Activated CD8-positive, alpha-beta T cell treated with anti-CD3 and anti-CD28 coated beads for 36 hours (primary cell): ENCODE measurements around the gene TRPM6. TPM values are rescaled to one million over a fixed set of nuclear protein-coding genes. Genes with fewer than 3 reads are reported as not detected.

ENCODE experiments used
- ATAC-seq: fragments of 200-7000 bp; cut with Tn5 transposase; one replicate; pipeline ENCODE4 v1.10.0; 2021; ENCODE audit warnings: mild to moderate bottlenecking, moderate library complexity
- CTCF ChIA-PET: fragments of 350-600 bp; sonication (Branson Sonifier 250); formaldehyde crosslinking; loops from one replicate; lab custom pipeline; 2021; ENCODE audit warnings: antibody characterized with exemption; lab: Charles Lee
- POLR2A ChIA-PET: fragments of 350-600 bp; sonication (Branson Sonifier 250); formaldehyde crosslinking; loops from one replicate; lab custom pipeline; 2021; ENCODE audit warnings: antibody characterized with exemption; lab: Charles Lee
- DNase-seq: peaks from one replicate; pipeline ENCODE4 v3.0.0-alpha.2; 2020
- H3K27ac Mint-ChIP-seq: one replicate; pipeline ENCODE4 v1.8.0; 2021; ENCODE audit warnings: mild to moderate bottlenecking, mixed read lengths
- H3K27me3 Mint-ChIP-seq: one replicate; pipeline ENCODE4 v1.8.0; 2021; ENCODE audit warnings: mixed read lengths
- H3K36me3 Mint-ChIP-seq: one replicate; pipeline ENCODE4 v1.8.0; 2021; ENCODE audit warnings: low read depth, mixed read lengths
- H3K4me1 Mint-ChIP-seq: one replicate; pipeline ENCODE4 v1.8.0; 2021; ENCODE audit warnings: low read depth, mixed read lengths
- H3K4me3 Mint-ChIP-seq: one replicate; pipeline ENCODE4 v1.8.0; 2021; ENCODE audit warnings: mild to moderate bottlenecking, moderate library complexity, mixed read lengths
- H3K9me3 Mint-ChIP-seq: one replicate; pipeline ENCODE4 v1.8.0; 2021; ENCODE audit warnings: mixed read lengths
- intact Hi-C: fragments of 100-400 bp; cut with micrococcal nuclease; formaldehyde crosslinking; loops from one replicate; pipeline ENCODE4 v1.10.0; 2022
- total RNA-seq, 2 experiments: library from RNA; stranded (reverse); gene quantifications; one replicate each; pipeline ENCODE4 v1.2.3, GENCODE V29; 2021
- TF ChIP-seq, protein P1 (sequence below): fragments of 200-600 bp; IDR thresholded peaks from one replicate; pipeline ENCODE4 v1.8.0; 2022; ENCODE audit warnings: antibody characterized with exemption, mild to moderate bottlenecking

Gene TRPM6, protein sequence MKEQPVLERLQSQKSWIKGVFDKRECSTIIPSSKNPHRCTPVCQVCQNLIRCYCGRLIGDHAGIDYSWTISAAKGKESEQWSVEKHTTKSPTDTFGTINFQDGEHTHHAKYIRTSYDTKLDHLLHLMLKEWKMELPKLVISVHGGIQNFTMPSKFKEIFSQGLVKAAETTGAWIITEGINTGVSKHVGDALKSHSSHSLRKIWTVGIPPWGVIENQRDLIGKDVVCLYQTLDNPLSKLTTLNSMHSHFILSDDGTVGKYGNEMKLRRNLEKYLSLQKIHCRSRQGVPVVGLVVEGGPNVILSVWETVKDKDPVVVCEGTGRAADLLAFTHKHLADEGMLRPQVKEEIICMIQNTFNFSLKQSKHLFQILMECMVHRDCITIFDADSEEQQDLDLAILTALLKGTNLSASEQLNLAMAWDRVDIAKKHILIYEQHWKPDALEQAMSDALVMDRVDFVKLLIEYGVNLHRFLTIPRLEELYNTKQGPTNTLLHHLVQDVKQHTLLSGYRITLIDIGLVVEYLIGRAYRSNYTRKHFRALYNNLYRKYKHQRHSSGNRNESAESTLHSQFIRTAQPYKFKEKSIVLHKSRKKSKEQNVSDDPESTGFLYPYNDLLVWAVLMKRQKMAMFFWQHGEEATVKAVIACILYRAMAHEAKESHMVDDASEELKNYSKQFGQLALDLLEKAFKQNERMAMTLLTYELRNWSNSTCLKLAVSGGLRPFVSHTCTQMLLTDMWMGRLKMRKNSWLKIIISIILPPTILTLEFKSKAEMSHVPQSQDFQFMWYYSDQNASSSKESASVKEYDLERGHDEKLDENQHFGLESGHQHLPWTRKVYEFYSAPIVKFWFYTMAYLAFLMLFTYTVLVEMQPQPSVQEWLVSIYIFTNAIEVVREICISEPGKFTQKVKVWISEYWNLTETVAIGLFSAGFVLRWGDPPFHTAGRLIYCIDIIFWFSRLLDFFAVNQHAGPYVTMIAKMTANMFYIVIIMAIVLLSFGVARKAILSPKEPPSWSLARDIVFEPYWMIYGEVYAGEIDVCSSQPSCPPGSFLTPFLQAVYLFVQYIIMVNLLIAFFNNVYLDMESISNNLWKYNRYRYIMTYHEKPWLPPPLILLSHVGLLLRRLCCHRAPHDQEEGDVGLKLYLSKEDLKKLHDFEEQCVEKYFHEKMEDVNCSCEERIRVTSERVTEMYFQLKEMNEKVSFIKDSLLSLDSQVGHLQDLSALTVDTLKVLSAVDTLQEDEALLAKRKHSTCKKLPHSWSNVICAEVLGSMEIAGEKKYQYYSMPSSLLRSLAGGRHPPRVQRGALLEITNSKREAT (N-terminal part only)
- total RNA-seq, result not detected

DNA sequence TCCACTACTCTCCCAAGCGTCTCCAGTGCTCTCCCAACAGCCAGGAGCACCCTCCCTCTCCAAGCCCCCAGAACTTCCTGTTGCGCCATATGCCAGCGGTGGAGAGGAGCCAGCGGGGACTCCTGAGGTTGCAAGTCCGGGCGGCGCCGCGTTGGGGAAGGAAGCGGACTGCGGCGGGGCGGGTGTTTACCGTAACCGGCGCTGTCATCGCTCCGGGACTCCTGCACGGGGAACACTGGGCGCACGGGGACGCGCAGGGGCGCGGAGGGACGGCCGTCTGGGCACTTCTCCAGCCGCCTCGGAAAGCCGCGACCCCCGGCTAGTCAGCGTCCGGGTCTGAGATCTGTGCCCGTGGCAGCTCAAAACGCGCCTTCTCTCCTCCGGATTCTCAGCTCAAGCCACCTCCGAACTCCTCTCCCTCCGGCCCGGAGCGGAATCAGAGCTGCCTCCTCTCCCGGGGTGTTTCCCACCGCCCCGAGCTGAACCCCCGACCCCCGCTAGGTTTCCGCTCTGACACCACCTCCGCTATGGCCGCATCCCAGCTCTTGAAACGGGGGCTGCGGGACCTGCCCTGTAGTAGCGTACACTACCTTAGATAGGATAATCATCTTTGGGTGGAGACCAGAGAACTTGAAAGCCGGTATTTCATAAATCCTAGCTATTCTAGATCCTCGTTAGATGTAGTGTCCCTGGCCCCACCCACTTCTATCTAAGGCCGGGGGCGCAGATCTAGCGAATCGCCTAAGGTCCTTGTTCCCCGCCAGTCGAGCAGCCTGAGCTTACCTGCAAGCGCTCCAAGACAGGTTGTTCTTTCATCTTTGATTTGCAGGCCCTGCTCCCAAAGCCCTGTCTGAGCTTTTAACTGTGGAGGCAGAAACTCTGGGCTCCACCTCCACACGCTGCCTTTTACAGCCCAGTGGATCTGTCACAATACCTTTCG is at the start of gene TRPM6:
TRPM6 (minus strand) TSS at position 881 of the 940 bp plus-strand sequence; CDS start at position 816, 65 bp downstream.
- no peaks in the 10 kb centered on the region for H3K9me3 Mint-ChIP-seq
- H3K4me1 Mint-ChIP-seq, result peaks cover 6% of the 10 kb centered on the region
- ATAC-seq, result peak; percentile 68
- peak within 1 kb of the TSS; percentile 74 for H3K4me3 Mint-ChIP-seq
- intact Hi-C loops, result loop anchor here (5.0 kb wide), 1 partner anchor 110 kb away; no protein-coding TSS in a partner anchor
- ChIA-PET CTCF (interaction anchor here (1.2 to 1.9 kb wide), 3 partner anchors 17 to 110 kb away, joined by 3 to 5 read pairs (median 4); no protein-coding TSS in a partner anchor), POLR2A (no interaction called here)
- H3K36me3 Mint-ChIP-seq, result no peaks in the 10 kb centered on the region
- peaks cover 39% of the 10 kb centered on the region for H3K27me3 Mint-ChIP-seq
- H3K27ac Mint-ChIP-seq, result no peak within 1 kb of the TSS
- DNase-seq, result peak; percentile 43
- TF ChIP-seq, protein P1, sequence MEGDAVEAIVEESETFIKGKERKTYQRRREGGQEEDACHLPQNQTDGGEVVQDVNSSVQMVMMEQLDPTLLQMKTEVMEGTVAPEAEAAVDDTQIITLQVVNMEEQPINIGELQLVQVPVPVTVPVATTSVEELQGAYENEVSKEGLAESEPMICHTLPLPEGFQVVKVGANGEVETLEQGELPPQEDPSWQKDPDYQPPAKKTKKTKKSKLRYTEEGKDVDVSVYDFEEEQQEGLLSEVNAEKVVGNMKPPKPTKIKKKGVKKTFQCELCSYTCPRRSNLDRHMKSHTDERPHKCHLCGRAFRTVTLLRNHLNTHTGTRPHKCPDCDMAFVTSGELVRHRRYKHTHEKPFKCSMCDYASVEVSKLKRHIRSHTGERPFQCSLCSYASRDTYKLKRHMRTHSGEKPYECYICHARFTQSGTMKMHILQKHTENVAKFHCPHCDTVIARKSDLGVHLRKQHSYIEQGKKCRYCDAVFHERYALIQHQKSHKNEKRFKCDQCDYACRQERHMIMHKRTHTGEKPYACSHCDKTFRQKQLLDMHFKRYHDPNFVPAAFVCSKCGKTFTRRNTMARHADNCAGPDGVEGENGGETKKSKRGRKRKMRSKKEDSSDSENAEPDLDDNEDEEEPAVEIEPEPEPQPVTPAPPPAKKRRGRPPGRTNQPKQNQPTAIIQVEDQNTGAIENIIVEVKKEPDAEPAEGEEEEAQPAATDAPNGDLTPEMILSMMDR, result no peak

DNA sequence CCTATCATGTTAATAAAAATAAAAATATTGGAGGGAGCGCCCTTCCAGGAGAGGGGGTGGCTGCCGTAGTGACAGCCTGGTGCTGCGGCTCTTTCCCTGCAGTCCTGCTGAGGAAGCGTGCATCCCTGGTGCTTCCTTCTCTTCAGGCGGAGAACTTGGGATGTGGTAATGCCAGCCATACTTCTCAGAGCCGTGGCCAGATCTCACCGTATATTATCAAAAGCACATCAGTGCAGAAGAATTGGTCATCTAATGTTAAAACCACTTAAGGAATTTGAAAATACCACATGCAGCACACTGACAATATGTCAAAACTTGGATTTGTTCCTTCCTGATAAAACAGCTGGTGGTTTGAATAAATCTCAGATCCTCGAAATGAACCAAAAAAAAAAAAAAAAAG is 47.3 kb upstream of the TRPM6 start:
- intact Hi-C loops, result no loop called here
- DNase-seq, result no peak
- ATAC-seq, result no peak
- TF ChIP-seq, protein P1, result no peak
- peaks cover 2% of the 10 kb centered on the region for H3K27me3 Mint-ChIP-seq
- H3K4me3 Mint-ChIP-seq, result no peak overlapping the region
- H3K36me3 Mint-ChIP-seq, result no peaks in the 10 kb centered on the region
- no peaks in the 10 kb centered on the region for H3K4me1 Mint-ChIP-seq
- ChIA-PET POLR2A (no interaction called here), CTCF (no interaction called here)
- no peak overlapping the region for H3K27ac Mint-ChIP-seq
- peaks cover 1% of the 10 kb centered on the region for H3K9me3 Mint-ChIP-seq

DNA sequence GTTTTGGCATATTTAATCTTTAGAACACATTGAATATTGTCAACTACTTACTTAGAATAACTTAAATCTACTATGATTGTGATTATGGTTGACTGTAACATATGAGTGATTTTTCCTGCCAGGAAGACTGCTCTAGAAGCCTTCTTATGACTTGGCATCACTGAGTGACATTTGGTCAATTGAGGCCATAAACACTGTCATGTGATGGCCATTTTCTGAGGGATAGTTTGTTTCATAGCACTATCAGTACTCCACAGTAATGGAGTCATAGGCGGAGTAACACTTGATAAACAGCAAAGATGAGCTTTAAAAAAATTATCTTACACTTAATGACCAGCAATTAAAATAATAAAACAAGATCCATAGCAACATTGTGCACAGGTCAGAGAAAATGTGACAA is 34.0 kb upstream of the TRPM6 start:
- POLR2A ChIA-PET, result no interaction called here
- no peak for DNase-seq
- Mint-ChIP-seq H3K4me1 (no peaks in the 10 kb centered on the region), H3K27ac (no peak overlapping the region), H3K9me3 (no peaks in the 10 kb centered on the region), H3K36me3 (no peaks in the 10 kb centered on the region), H3K27me3 (no peaks in the 10 kb centered on the region), H3K4me3 (no peak overlapping the region)
- intact Hi-C loops, result no loop called here
- ATAC-seq, result no peak
- CTCF ChIA-PET, result no interaction called here
- TF ChIP-seq, protein P1, result no peak

DNA sequence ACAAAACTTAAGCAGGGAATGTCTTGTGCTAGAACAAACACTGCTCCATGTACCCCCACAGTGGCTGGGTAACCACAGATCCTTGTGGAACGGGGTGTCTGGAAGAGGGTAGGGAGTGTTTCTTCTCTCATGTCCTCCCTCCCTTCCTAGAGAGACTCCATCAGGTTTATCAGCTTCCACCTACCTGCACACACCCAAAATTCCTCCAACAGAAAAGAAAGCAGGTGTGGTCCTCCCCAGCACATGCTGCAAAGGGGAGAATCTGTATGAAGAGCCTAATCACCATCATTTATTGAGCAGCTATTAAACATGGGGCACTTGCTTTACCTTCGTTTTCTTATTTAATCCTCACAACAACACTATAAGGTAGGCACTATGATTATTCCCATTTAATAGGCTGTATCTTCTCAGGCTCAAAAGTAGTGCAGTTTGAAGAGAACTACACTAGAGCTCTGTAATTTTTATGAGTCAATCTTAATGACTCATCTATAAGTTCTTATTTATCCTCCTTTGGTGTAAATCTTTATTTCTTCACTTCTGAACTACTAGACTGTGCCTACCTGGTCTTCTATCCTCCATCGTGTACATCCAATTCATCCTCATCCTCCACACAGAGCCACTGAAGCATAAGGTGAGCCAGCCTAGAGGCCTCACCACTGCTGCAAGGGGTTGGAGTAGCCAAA is 33.4 kb upstream of the TRPM6 start:
- ChIA-PET POLR2A (no interaction called here), CTCF (no interaction called here)
- Mint-ChIP-seq H3K27ac (no peak overlapping the region), H3K27me3 (no peaks in the 10 kb centered on the region), H3K9me3 (no peaks in the 10 kb centered on the region), H3K4me1 (no peaks in the 10 kb centered on the region), H3K4me3 (no peak overlapping the region), H3K36me3 (no peaks in the 10 kb centered on the region)
- DNase-seq, result no peak
- TF ChIP-seq, protein P1, result no peak
- intact Hi-C loops, result no loop called here
- ATAC-seq, result no peak
